ENCODE measurements around the gene KCNQ1.

DNA sequence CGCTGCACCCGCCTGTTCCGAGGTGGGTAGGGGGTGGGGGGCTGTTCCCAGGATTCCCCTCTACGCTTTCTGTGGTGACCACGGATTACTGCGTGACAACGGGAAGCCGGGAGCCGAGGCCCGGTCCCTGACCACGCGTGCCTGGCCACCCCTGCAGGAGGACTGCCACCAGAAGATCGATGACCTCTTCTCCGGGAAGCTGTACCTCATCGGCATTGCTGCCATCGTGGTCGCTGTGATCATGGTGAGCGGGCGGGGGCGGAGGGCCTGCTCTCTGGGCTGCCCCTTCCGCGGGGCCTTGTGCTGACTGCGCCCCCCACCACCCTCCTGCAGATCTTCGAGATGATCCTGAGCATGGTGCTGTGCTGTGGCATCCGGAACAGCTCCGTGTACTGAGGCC is 48.3 kb upstream of the KCNQ1 start:
- TF ChIP-seq, protein P1, sequence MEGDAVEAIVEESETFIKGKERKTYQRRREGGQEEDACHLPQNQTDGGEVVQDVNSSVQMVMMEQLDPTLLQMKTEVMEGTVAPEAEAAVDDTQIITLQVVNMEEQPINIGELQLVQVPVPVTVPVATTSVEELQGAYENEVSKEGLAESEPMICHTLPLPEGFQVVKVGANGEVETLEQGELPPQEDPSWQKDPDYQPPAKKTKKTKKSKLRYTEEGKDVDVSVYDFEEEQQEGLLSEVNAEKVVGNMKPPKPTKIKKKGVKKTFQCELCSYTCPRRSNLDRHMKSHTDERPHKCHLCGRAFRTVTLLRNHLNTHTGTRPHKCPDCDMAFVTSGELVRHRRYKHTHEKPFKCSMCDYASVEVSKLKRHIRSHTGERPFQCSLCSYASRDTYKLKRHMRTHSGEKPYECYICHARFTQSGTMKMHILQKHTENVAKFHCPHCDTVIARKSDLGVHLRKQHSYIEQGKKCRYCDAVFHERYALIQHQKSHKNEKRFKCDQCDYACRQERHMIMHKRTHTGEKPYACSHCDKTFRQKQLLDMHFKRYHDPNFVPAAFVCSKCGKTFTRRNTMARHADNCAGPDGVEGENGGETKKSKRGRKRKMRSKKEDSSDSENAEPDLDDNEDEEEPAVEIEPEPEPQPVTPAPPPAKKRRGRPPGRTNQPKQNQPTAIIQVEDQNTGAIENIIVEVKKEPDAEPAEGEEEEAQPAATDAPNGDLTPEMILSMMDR (IDR thresholded peaks at IDR 0.05; ENCODE audit: insufficient read depth, low read length, poor library complexity, severe bottlenecking) = no peak
- TF ChIP-seq EZH2phosphoT487 (conservative IDR thresholded peaks at IDR 0.05; ENCODE audit: low read length) = no peak
